Left ventricle myocardium inferior (tissue), 1 donor: ENCODE results near the gene FFAR3. TPM values are rescaled to one million over a fixed set of nuclear protein-coding genes. Genes with fewer than 3 reads are reported as not detected.
"Not testable (repeated sequence)": the region's sequence is repeated elsewhere in the genome, so short reads cannot be mapped to it uniquely, and the experiment has no call there.

Experiments used
- DNase-seq: peaks from one replicate; pipeline ENCODE4 v3.0.0-alpha.2; 2020
- H3K27ac ChIP-seq: fragments of 200-600 bp; replicated peaks from 2 replicates; pipeline ENCODE4 v1.8.0; 2021
- H3K27me3 ChIP-seq: fragments of 200-600 bp; 2 replicates; pipeline ENCODE4 v1.8.0; 2021; ENCODE audit warnings: low read depth
- H3K36me3 ChIP-seq: fragments of 200-600 bp; 2 replicates; pipeline ENCODE4 v1.8.0; 2021
- H3K4me1 ChIP-seq: fragments of 200-600 bp; 2 replicates; pipeline ENCODE4 v1.8.0; 2021
- H3K4me3 ChIP-seq: fragments of 200-600 bp; 2 replicates; pipeline ENCODE4 v1.8.0; 2021; ENCODE audit warnings: mild to moderate bottlenecking, moderate library complexity
- H3K9me3 ChIP-seq: fragments of 200-600 bp; replicated peaks from 2 replicates; pipeline ENCODE4 v1.8.0; 2021
- intact Hi-C: fragments of 100-400 bp; cut with micrococcal nuclease; formaldehyde crosslinking; loops from one replicate; pipeline ENCODE4 v1.11.0; 2022
- total RNA-seq: library from RNA; stranded (reverse); fragmentation: NEBNext Ultra II Directional; extraction: Animal tissue kit (Norgen Biotek cat#: 25700); gene quantifications from one replicate; pipeline ENCODE4 v1.2.1, GENCODE V29; 2021
- TF ChIP-seq, protein P1 (sequence below): fragments of 200-600 bp; IDR thresholded peaks from 2 replicates; pipeline ENCODE4 v1.8.0; 2021; ENCODE audit warnings: antibody characterized with exemption, mild to moderate bottlenecking, borderline replicate concordance
- donor health status: DM: no; HTN: yes; CAD: no; lungs with severe emphysema.

FFAR3 gene
- total RNA-seq, 1 donor from 2014 or later = not detected

DNA sequence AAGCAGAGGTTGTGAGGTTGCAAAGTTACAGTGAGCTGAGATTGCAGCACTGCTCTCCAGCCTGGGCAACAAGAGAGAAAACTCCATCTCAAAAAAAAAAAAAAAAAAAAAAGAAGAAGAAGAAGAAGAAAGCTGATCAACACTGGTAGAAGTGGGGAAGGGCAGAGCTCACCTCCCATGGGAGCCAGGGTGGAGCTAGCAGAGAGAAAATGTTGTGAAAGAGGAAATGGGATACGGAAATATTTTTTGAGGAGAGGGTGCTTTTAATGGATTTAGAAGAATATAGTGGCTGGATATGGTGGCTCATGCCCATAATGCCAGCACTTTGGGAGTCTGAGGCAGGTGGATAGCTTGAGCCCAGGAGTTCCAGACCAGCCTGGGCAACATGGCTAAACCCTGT is 19.4 kb downstream of the FFAR3 start:
- H3K36me3 ChIP-seq = no peaks in the 10 kb centered on the region
- H3K9me3 ChIP-seq = no peaks in the 10 kb centered on the region
- TF ChIP-seq, protein P1, sequence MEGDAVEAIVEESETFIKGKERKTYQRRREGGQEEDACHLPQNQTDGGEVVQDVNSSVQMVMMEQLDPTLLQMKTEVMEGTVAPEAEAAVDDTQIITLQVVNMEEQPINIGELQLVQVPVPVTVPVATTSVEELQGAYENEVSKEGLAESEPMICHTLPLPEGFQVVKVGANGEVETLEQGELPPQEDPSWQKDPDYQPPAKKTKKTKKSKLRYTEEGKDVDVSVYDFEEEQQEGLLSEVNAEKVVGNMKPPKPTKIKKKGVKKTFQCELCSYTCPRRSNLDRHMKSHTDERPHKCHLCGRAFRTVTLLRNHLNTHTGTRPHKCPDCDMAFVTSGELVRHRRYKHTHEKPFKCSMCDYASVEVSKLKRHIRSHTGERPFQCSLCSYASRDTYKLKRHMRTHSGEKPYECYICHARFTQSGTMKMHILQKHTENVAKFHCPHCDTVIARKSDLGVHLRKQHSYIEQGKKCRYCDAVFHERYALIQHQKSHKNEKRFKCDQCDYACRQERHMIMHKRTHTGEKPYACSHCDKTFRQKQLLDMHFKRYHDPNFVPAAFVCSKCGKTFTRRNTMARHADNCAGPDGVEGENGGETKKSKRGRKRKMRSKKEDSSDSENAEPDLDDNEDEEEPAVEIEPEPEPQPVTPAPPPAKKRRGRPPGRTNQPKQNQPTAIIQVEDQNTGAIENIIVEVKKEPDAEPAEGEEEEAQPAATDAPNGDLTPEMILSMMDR = no peak
- DNase-seq = peak; percentile 36
- peaks cover 12% of the 10 kb centered on the region for H3K4me1 ChIP-seq
- intact Hi-C loops = no loop called here
- peaks cover 14% of the 10 kb centered on the region for H3K27me3 ChIP-seq
- H3K4me3 ChIP-seq = no peak overlapping the region
- H3K27ac ChIP-seq = peak overlapping the region; percentile 63

DNA sequence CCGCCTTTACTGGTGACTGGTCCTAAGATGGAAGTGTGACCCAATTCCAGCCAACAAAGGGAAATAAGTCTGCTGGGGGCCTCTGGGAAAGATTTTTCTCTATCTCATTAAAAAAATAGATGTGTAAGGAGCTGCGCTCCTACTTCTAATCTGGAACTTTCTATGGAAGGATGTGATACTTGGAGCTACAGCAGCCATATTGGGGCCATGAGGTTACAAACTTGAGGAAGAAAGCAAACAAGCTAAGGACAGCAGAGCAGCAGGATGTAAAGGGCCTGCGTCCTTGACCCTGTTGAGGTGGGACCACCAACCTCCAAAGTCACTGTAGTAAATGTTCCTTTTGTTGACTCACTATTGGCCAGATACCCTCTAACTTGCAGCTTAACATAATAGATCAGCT is 20.1 kb downstream of the FFAR3 start:
- TF ChIP-seq, protein P1 = no peak
- Histone ChIP-seq H3K36me3 (no peaks in the 10 kb centered on the region), H3K27ac (peak overlapping the region; percentile 42), H3K4me1 (peaks cover 12% of the 10 kb centered on the region), H3K9me3 (no peaks in the 10 kb centered on the region), H3K4me3 (no peak overlapping the region), H3K27me3 (peaks cover 17% of the 10 kb centered on the region)
- intact Hi-C loops = no loop called here
- no peak for DNase-seq

DNA sequence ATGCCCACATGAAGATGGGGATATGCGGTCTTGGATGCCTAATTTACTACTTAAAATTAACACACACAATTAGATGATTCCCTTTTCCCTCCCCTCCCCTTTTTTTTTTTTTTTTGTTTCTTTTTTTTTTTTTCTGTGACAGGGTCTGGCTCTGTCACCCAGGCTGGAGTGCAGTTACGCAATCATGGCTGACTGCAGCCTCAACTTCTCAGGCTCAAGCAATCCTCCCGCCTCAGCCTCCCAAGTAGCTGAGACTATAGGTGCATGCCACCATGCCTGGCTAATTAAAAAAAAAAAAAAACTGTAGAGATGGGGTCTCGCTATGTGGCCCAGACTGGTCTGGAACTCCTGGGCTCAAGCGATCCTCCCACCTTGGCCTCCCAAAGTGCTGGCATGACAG is 21.3 kb downstream of the FFAR3 start:
- Histone ChIP-seq H3K27me3 (peaks cover 17% of the 10 kb centered on the region), H3K4me1 (peaks cover 12% of the 10 kb centered on the region), H3K27ac (peak overlapping the region; percentile 33)
- DNase-seq, H3K9me3 ChIP-seq, H3K36me3 ChIP-seq, intact Hi-C loops, H3K4me3 ChIP-seq: not testable (repeated sequence)

DNA sequence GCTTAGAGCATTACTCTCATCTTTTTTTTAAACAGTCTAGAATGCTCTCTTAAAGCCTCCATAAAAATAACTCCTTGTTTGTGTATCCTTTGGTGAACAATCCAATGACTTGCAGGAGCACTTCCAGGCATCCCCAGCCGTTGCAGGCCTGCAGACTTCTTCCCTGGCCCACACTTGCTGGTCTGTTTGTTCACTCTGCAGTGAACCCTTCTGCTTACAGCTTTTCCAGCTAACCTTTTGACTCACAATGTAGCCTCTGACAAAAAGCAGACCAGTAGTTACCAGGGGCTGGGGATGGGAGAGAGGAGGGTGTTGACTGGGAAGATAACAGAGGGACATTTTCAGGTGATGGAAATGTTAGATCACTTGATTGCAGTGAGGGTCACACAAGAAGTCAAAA is 21.7 kb downstream of the FFAR3 start:
- Histone ChIP-seq H3K27me3 (peaks cover 17% of the 10 kb centered on the region), H3K4me1 (peaks cover 12% of the 10 kb centered on the region), H3K4me3 (no peak overlapping the region), H3K9me3 (peaks cover under 1% of the 10 kb centered on the region), H3K27ac (peak overlapping the region; percentile 34), H3K36me3 (no peaks in the 10 kb centered on the region)
- intact Hi-C loops = no loop called here
- TF ChIP-seq, protein P1 = no peak
- no peak for DNase-seq

DNA sequence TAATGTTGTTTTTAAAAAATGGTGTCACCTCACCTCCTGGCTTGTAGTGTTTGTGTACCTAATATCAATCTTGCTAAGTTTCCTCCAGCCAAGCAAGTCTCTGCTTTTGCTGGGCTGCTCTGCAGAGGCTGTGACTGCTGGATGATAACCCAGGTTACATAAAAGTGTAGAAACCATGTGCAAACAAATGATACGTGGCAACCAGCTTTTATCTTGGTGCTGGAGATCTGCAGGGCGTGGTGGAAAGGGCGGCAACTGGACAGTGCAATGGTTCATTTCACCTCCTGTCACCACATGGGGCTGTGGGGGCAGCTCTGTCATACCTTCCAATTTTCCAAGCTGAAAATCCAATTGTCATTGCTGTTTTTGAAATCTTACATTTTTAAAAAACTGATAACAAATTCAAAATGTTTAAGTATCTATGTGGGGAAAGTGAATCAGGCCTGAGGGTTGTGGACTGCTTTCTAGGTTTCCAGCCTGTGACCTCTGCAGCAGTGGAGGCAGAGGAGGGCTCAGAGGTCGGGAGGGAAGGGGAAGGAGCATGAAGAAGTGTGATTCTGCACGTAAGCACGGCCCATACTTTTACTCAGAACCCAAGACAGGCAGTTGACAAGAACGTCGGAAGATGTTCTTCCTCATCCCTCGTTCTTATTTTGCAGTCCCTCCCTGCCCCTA is 22.3 kb downstream of the FFAR3 start:
- no peak for DNase-seq
- peaks cover 15% of the 10 kb centered on the region for H3K27me3 ChIP-seq
- intact Hi-C loops = no loop called here
- TF ChIP-seq, protein P1 = no peak
- no peaks in the 10 kb centered on the region for H3K36me3 ChIP-seq
- H3K9me3 ChIP-seq = peaks cover 6% of the 10 kb centered on the region
- no peak overlapping the region for H3K4me3 ChIP-seq
- peaks cover 12% of the 10 kb centered on the region for H3K4me1 ChIP-seq
- peak overlapping the region; percentile 34 for H3K27ac ChIP-seq

DNA sequence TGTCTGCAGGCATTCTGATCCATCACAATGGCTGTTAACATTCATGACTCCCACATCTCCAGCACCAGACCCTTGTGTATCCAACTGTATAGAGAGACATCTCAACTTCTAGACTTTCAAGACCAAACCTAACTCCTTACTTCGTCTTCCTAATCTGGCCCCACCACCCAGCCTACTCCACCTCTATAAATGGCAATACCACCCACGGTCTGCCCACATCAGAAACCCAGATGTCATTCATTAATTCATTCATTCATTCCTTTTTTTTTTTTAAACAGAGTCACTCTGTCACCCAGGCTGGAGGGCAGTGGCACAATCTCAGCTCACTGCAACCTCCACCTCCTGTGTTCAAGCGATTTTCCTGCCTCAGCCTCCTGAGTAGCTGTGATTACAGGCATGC is 23.1 kb downstream of the FFAR3 start:
- no peak for DNase-seq
- Histone ChIP-seq H3K4me1 (peaks cover 12% of the 10 kb centered on the region), H3K27me3 (peaks cover 11% of the 10 kb centered on the region), H3K4me3 (no peak overlapping the region), H3K9me3 (peaks cover 13% of the 10 kb centered on the region), H3K36me3 (no peaks in the 10 kb centered on the region), H3K27ac (no peak overlapping the region)
- intact Hi-C loops = no loop called here
- TF ChIP-seq, protein P1 = no peak
